HFFc6 (cell line): Measurements from ENCODE around the gene DENND5A. TPM values are rescaled to one million over a fixed set of nuclear protein-coding genes. Genes with fewer than 3 reads are reported as not detected.

Experiments used
- DNase-seq: peaks from one replicate; pipeline ENCODE4 v3.0.0-alpha.2; 2018
- H3K27ac Mint-ChIP-seq: 2 replicates; pipeline ENCODE4 v1.8.0; 2020; ENCODE audit warnings: mild to moderate bottlenecking, mixed read lengths
- H3K27me3 Mint-ChIP-seq: 2 replicates; pipeline ENCODE4 v1.8.0; 2021; ENCODE audit warnings: mild to moderate bottlenecking, moderate library complexity, mixed read lengths; ENCODE audit not compliant: insufficient read depth
- H3K36me3 Mint-ChIP-seq: 2 replicates; pipeline ENCODE4 v1.8.0; 2021; ENCODE audit warnings: low read depth, mixed read lengths
- H3K4me1 Mint-ChIP-seq: 2 replicates; pipeline ENCODE4 v1.8.0; 2020; ENCODE audit warnings: low read depth, mixed read lengths
- H3K4me3 Mint-ChIP-seq: 2 replicates; pipeline ENCODE4 v1.8.0; 2020; ENCODE audit warnings: mild to moderate bottlenecking, moderate library complexity, mixed read lengths
- H3K9me3 Mint-ChIP-seq: 2 replicates; pipeline ENCODE4 v1.8.0; 2020; ENCODE audit warnings: mild to moderate bottlenecking, mixed read lengths
- total RNA-seq, 6 experiments: library from RNA; stranded (reverse); fragmentation: NEBNext Ultra II Directional; extraction: Animal tissue kit (Norgen Biotek cat#: 25700); gene quantifications; 2 replicates in 1 of 6; 3 replicates in 5 of 6; pipeline ENCODE4 v1.2.3, GENCODE V29; 2021
- TF ChIP-seq, protein P1 (sequence below): fragments of 200-600 bp; sonication (generic); IDR thresholded peaks from 2 replicates; pipeline ENCODE4 v1.5.0; 2021; ENCODE audit warnings: antibody characterized with exemption, mild to moderate bottlenecking

DENND5A gene
- total RNA-seq, 6 experiments from 2014 or later = 82.0 to 106 (median 92.8) TPM

GRCh38 chr11:9187616-9188015 is 77.5 kb downstream of the DENND5A start:
- TF ChIP-seq, protein P1, sequence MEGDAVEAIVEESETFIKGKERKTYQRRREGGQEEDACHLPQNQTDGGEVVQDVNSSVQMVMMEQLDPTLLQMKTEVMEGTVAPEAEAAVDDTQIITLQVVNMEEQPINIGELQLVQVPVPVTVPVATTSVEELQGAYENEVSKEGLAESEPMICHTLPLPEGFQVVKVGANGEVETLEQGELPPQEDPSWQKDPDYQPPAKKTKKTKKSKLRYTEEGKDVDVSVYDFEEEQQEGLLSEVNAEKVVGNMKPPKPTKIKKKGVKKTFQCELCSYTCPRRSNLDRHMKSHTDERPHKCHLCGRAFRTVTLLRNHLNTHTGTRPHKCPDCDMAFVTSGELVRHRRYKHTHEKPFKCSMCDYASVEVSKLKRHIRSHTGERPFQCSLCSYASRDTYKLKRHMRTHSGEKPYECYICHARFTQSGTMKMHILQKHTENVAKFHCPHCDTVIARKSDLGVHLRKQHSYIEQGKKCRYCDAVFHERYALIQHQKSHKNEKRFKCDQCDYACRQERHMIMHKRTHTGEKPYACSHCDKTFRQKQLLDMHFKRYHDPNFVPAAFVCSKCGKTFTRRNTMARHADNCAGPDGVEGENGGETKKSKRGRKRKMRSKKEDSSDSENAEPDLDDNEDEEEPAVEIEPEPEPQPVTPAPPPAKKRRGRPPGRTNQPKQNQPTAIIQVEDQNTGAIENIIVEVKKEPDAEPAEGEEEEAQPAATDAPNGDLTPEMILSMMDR = no peak
- peaks cover 51% of the 10 kb centered on the region for H3K36me3 Mint-ChIP-seq
- no peak overlapping the region for H3K27ac Mint-ChIP-seq
- no peaks in the 10 kb centered on the region; the same call in 1 of the 2 replicates for H3K27me3 Mint-ChIP-seq
- H3K4me1 Mint-ChIP-seq = peaks cover 2% of the 10 kb centered on the region; the same call in 1 of the 2 replicates
- H3K4me3 Mint-ChIP-seq = no peak overlapping the region
- DNase-seq = no peak
- H3K9me3 Mint-ChIP-seq = peaks cover 4% of the 10 kb centered on the region

- no peak overlapping the region for H3K4me3 Mint-ChIP-seq
- H3K27ac Mint-ChIP-seq = no peak overlapping the region
- no peaks in the 10 kb centered on the region; the same call in 1 of the 2 replicates for H3K27me3 Mint-ChIP-seq
- TF ChIP-seq, protein P1 = no peak
- H3K36me3 Mint-ChIP-seq = peaks cover 46% of the 10 kb centered on the region
- DNase-seq = no peak
- peaks cover 17% of the 10 kb centered on the region for H3K4me1 Mint-ChIP-seq
- H3K9me3 Mint-ChIP-seq = no peaks in the 10 kb centered on the region; the same call in 1 of the 2 replicates
Observed at GRCh38 chr11:9184516-9184915, 80.6 kb downstream of the DENND5A start.

GRCh38 chr11:9182180-9182871 is 82.8 kb downstream of the DENND5A start:
- peaks cover 42% of the 10 kb centered on the region for H3K36me3 Mint-ChIP-seq

DNA sequence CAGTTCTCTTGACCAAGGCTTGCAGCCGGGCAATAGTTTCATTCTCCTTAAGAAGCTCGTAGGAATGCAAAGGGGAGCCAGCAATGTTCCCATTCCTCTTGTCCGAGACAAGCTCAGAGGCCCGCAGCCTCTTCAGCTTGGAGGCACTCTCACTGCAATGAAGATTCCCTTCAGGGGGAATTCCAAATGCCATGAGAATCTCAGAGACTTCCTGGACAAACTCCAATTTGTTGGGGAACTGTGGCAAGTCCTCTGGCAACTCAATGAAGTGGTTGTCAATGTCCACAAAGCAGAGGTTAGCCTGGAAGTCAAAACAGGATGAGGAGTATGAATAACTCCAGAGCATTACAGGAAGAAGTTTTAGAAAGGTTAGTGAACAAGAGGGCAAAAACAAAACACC is 84.4 kb downstream of the DENND5A start:
- DNase-seq = peak; percentile 47
- H3K9me3 Mint-ChIP-seq = no peaks in the 10 kb centered on the region
- no peaks in the 10 kb centered on the region; the same call in 1 of the 2 replicates for H3K27me3 Mint-ChIP-seq
- TF ChIP-seq, protein P1 = no peak
- peaks cover 49% of the 10 kb centered on the region for H3K36me3 Mint-ChIP-seq
- no peak overlapping the region for H3K4me3 Mint-ChIP-seq
- H3K4me1 Mint-ChIP-seq = peaks cover 46% of the 10 kb centered on the region
- H3K27ac Mint-ChIP-seq = peak overlapping the region; percentile 80

More at GRCh38 chr11:9182180-9182871, 82.8 kb downstream of the DENND5A start:
- DNase-seq = no peak
- Mint-ChIP-seq H3K4me1 (peaks cover 32% of the 10 kb centered on the region), H3K27me3 (no peaks in the 10 kb centered on the region; the same call in 1 of the 2 replicates), H3K27ac (peak overlapping the region; percentile 14; the same call in 1 of the 2 replicates), H3K4me3 (no peak overlapping the region), H3K9me3 (no peaks in the 10 kb centered on the region)
- TF ChIP-seq, protein P1 = no peak

- Mint-ChIP-seq H3K27me3 (no peaks in the 10 kb centered on the region; the same call in 1 of the 2 replicates), H3K9me3 (no peaks in the 10 kb centered on the region), H3K36me3 (peaks cover 52% of the 10 kb centered on the region), H3K27ac (no peak overlapping the region), H3K4me1 (peaks cover 58% of the 10 kb centered on the region), H3K4me3 (no peak overlapping the region)
- TF ChIP-seq, protein P1 = no peak
- DNase-seq = no peak
Observed at GRCh38 chr11:9179141-9179540, 86.0 kb downstream of the DENND5A start.
